Measurements from ENCODE around the gene APOO.

Gene APOO

DNA sequence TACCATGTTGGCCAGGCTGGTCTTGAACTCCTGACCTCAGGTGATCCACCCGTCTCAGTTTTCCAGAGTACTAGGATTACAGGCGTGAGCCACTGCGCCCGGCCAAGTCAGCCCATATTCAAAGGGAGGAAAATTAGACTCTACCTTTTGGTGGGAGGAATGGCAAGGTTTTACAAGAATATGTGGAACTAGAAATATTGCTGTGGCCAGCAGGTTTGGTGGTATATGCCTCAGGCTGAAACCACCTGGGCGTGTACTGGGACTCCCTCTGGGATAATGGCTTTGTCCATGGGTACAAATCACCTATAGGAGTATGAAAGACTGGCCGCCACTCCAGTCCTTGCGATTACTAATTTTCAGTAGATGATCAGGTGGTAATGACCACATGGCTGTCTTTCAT lies 92.4 kb downstream of the APOO start:
- DNase-seq, result no peak

GRCh38 chrX:23813808-23814207 lies 93.9 kb downstream of the APOO start:
- DNase-seq, result no peak

DNA sequence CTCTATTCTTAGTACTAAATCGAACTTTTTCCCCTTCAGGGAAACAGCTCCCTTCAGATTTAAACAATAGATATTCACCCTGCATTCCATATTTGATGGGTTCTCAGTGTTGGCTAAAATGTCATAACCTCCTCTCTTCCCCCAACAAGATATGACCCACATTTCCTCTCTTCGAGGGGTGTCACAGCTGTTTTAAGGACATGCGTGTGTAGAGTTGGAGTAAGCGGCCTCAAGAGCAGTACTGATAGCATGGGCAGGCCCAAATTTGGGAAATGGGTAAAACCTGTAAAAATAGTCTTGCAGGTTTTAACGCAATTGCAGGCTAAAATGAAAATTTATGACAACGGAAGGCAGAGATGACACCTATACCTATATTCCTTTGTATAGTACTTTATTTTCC lies 96.1 kb downstream of the APOO start:
- DNase-seq, result no peak

DNA sequence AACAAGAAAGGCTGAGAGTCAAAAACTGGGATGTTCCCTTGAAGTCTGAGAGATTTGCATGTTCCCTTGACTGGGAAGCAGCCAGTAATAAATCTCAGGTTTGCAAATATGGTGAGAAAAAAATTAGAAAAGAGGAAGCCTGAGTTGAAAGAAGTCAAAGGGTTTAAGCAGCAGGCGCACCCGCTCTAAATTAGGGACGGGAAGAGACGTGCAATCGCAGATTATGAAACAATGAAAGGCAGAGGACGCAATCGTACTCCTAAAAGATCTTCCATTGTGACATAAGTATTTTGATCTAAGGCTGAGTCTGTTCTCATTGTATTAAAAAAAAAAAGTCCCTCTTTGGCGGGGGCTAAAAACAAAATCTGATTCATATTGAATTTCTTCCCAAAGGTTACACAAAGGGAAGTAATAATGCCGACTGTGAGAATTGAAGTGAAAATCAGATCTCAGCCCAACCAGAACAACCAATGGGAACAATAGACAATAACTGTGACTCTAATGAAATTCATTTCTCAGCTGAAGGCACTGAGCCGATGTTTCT lies 96.6 kb downstream of the APOO start:
- DNase-seq, result no peak

DNA sequence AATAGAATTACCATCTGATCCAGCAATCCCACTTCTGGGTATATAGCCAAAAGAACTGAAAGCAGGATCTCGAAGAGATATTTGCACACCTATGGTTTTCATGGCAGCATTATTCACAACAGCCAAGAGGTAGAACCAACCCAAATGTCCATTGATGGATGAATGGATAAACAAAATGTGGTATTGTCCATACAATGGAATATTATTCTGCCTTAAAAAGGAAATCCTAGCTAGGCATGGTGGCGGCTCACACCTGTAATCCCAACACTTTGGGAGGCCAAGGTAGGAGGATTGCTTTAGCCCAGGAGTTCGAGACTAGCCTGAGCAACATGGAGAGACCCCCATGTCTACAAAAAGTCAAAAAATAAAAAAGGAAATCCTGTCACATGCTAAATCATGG lies 97.5 kb downstream of the APOO start:
- DNase-seq, result no peak

GRCh38 chrX:23805389-23805788 lies 102.3 kb downstream of the APOO start:
- DNase-seq, result no peak

- DNase-seq, result no peak
These were observed 103.2 kb downstream of the APOO start for GRCh38 chrX:23804578-23804977.

DNA sequence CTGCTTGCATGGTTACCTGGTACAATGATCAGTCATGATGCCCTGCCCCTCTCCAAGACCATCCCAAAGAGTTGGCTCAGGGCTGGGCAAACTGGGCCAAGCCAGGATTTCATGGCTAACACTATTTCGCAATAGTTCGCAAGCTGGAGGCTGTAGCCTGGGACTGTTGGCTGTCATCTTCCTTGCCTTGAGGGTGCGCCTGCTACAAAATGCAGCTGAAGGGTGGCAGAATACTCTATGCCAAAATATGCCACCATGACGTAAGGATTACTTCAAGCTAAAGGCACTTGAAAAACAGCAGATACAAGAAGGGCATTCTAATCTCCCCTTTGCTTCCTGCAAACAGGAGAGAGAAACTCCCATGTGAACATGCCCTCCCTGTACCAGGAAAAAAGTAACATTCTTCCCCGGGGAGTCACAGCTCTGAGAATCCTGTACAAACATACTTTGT lies 103.8 kb downstream of the APOO start:
- no peak for DNase-seq

GRCh38 chrX:23802431-23802830 lies 105.3 kb downstream of the APOO start:
- DNase-seq, result no peak

- no peak for DNase-seq
These were observed 108.2 kb downstream of the APOO start for GRCh38 chrX:23799469-23800065.

DNA sequence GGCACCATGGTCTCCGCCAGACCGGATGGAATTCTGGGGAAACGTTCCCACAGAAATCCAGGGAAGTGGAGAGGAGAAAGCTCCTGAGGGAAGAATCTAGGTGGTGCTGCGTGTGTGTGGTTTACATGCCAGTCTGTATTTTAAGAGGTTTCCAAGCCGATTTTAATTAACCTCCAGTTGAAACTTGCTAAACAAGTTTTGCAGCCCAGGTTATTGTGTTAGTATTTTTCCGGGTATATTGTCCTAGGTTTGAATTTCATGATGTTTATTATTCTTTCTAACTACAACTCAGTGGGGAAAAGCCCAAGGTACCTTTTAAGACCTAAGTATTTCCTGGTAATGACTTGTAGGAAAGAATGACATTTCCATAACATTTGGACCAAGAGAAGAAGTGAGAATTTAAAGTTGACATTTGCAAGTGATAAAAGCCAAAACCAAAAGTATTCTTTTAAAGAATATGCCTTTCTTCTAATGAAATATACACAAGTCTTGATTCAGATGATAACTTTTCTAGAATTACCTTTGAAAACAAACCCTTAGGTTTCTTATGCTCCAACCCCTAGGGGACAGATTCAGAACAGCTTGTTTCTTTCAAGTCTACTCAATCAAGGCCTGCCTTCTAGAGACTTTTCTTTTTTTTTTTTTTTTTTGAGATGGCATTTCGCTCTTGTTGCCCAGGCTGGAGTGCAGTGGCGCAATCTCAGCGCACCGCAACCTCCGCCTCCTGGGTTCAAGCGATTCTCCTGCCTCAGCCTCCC lies 110.2 kb downstream of the APOO start:
- DNase-seq, result no peak

DNA sequence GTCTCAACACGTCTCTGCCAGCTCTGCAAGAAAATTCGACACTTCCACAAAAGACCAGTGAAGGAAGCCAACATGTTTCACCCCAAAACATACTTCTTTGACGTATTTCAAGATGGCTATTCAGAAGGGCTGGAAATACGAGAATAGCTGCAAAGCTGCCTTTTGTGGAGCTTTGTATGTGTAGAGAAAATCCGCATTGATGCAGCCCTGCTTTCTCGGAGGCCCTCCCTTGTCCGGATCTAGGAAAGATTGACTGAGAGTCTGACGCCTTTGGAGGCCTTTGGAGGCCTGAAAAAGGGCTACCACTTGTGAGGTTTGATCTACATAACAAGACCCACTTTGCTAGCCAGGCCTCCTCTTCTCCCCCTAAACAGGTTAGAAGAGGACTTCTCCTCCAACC lies 112.5 kb downstream of the APOO start:
- DNase-seq, result no peak

DNA sequence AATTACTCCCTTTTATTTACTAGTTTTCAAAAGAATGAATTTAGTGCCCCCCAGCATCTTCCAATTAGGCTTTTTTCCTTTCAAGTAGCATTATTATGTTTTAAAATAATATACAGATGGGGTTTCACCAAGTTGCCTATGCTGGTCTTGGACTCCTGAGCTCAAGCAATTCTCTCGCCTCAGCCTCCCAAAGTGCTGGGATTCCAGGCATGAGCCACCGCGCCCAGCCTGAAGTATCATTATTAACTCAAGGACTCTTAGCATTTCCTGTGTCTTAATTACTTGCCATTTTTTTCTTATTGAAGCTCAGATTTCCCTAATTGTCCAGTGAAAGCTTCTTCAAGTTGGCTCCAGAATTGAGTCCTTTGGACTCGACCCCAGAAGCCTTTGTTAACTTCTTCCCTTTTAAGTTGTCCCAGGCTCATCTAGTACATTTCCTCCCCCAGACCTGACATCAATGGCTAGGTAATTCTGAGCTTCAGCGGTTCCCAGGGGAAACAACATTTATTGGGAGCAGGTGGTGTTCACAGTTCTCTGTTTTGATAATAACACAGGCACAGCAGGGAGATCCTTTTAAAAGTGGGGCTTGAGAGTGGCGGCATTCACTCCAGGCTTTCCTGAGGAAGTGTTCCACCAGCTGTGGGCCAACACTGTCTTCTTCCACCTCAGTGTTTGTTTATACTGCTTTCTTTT lies 114.7 kb downstream of the APOO start:
- peak; percentile 75 for DNase-seq

- no peak for DNase-seq
These were observed 117.6 kb downstream of the APOO start for GRCh38 chrX:23790155-23790497.

DNA sequence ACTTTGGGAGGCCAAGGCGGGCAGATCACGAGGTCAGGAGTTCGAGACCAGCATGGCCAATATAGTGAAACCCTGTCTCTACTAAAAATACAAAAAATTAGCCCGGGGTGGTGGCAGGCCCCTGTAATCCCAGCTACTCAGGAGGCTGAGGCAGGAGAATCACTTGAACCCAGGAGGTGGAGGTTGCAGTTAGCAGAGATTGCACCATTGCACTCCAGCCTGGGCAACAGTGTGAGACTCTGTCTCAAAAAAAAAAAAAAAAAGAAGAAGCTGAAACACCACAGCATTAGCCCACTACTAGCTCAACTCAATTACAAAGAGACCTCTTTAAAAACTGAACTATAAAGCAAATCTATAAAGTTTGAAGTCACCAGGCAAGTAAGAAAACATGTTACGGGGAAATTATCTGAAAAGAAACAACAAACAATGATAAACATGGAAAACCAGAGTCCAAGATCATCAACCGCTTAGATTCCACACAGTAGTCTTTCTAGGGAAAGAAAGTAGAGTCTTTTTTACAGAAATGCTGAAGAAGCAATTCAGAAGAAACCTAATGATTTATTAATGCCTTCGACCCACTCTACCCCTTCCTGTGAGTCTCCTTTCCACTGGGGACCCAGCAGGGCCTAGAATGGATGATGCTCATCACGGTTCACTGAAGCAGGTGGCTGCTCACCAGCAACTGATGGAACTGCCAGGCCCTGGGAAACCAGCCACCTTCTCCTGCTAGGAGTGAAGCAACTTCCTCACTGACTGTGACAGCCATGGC lies 118.2 kb downstream of the APOO start:
- no peak for DNase-seq

- no peak for DNase-seq
These were observed 118.8 kb downstream of the APOO start for GRCh38 chrX:23788946-23789345.

- DNase-seq, result no peak
These were observed 119.2 kb downstream of the APOO start for GRCh38 chrX:23788521-23788920.

DNA sequence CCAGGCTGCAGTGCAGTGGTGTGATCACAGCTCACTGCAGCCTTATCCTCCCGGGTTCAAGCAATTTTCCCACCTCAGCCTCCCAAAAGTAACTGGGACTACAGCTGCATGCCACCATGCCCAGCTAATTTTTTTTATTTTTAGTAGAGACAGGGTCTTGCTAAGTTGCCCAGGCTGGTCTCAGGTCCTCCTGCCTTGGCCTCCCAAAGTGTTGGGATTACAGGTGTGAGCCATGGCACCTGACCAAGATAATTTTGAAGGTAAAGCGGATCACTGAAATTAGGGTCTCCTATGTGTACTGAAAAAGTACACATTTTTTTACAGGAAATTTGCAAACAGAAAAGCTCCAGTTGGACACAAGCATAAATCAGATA lies 120.0 kb downstream of the APOO start:
- no peak for DNase-seq

DNA sequence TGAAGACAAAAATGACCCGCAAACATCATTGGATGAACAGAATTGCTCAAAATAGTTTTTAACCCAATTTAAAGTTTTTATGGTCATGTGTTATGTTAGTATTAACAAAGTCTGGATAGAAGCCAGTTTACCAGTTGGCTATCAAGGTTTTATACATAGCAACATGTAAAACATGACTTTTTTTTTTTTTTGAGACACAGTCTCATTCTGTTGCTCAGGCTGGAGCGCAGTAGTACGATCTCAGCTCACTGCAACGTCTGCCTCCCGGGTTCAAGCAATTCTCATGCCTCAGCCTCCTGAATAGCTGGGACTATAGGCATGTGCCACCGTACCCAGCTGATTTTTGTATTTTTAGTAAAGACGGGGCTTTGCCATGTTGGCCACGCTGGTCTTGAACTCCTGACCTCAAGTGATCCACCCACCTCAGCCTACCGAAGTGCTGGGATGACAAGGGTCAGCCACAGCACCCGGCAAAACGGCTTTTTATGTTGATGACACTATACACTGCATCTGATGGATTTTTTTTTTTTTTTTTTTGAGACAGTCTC lies 121.4 kb downstream of the APOO start:
- DNase-seq, result no peak

DNA sequence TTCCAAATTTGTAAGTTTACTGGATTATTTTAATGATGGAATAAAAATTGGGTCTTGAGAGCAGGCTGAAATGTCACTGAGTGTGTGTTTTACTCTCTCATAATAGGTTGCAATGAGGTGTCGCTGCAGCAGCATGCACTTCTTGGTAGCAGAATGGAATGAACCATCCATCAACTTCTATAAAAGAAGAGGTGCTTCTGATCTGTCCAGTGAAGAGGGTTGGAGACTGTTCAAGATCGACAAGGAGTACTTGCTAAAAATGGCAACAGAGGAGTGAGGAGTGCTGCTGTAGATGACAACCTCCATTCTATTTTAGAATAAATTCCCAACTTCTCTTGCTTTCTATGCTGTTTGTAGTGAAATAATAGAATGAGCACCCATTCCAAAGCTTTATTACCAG lies 122.2 kb downstream of the APOO start:
- DNase-seq, result no peak

GRCh38 chrX:23784470-23785331 lies 123.0 kb downstream of the APOO start:
- no peak for DNase-seq

Data from NCI-H2107 (cell line).